ENCODE measurements around the gene SIAH2.

- no peak for TF ChIP-seq YY1 (IDR thresholded peaks at IDR 0.05; ENCODE audit: insufficient read depth, insufficient read length)
- TF ChIP-seq ZNF274 (IDR thresholded peaks at IDR 0.05; ENCODE audit: low read depth, low read length) = no peak
These were observed 5.2 kb downstream of the SIAH2 start for GRCh38 chr3:150757768-150758167.

Data from NT2/D1 (cell line).